Thyroid gland (tissue), 4 donors: ENCODE results near the gene ACTA2. TPM values are rescaled to one million over a fixed set of nuclear protein-coding genes. Genes with fewer than 3 reads are reported as not detected.

ENCODE experiments used
- DNase-seq, 2 donors: peaks; one replicate each; pipeline ENCODE4 v3.0.0-alpha.2; 2019
- H3K27ac ChIP-seq, 3 donors: fragments of 200-600 bp; sonication (generic); 1 replicate in 2 of 3; 2 replicates in 1 of 3; pipeline ENCODE4 v1.5.1; 2016 to 2019; ENCODE audit warnings: mild to moderate bottlenecking in 1 of 3, moderate library complexity in 1 of 3
- H3K27me3 ChIP-seq: fragments of 200-600 bp; sonication (generic); one replicate; pipeline ENCODE4 v1.5.1; 2019
- H3K36me3 ChIP-seq, 2 donors: fragments of 200-600 bp; sonication (generic); one replicate each; pipeline ENCODE4 v1.5.1; 2016 to 2019
- H3K4me1 ChIP-seq, 2 donors: fragments of 200-600 bp; sonication (generic); one replicate each; pipeline ENCODE4 v1.5.1; 2017 to 2019
- H3K4me3 ChIP-seq, 3 donors: fragments of 200-600 bp; sonication (generic); replicated peaks in 1 of 3; 1 replicate in 2 of 3; 2 replicates in 1 of 3; pipeline ENCODE4 v1.5.1; 2016; ENCODE audit warnings: mild to moderate bottlenecking in 1 of 3
- H3K9me3 ChIP-seq: fragments of 200-600 bp; sonication (generic); one replicate; pipeline ENCODE4 v1.5.1; 2017
- POLR2A ChIP-seq, 2 donors: fragments of 450-650 bp; IDR thresholded peaks; one replicate each; pipeline ENCODE4 v1.6.1; 2017; ENCODE audit warnings: antibody characterized with exemption in 2 of 2, mild to moderate bottlenecking in 2 of 2, moderate library complexity in 1 of 2
- WGBS, 2 donors: methylation state at CpG; one replicate each; pipeline ENCODE4 v1.1.5; 2017; 5-methylcytosine and 5-hydroxymethylcytosine counted together
- intact Hi-C: fragments of 100-400 bp; cut with DNase I; formaldehyde crosslinking; loops from one replicate; pipeline ENCODE4 v1.15.1; 2023
- total RNA-seq, 4 donors: library from RNA; depleted of rRNA; stranded (reverse); fragments of >200 nt; gene quantifications; one replicate each; pipeline ENCODE4 v1.2.3, GENCODE V29; 2016
- TF ChIP-seq, protein P1 (sequence below), 6 experiments: fragments of 200-600 bp in 3 of 6; fragments of 450-650 bp in 3 of 6; sonication (generic) in 3 of 6; IDR thresholded peaks; one replicate each; pipeline ENCODE4 v1.5.1; 2016 to 2019; ENCODE audit warnings: antibody characterized with exemption in 6 of 6, mild to moderate bottlenecking in 2 of 6, inconsistent platforms in 1 of 6, moderate library complexity in 1 of 6

The ACTA2 gene
- total RNA-seq, 4 donors from 2014 or later: 61.5 to 173 (median 72.2) TPM

DNA sequence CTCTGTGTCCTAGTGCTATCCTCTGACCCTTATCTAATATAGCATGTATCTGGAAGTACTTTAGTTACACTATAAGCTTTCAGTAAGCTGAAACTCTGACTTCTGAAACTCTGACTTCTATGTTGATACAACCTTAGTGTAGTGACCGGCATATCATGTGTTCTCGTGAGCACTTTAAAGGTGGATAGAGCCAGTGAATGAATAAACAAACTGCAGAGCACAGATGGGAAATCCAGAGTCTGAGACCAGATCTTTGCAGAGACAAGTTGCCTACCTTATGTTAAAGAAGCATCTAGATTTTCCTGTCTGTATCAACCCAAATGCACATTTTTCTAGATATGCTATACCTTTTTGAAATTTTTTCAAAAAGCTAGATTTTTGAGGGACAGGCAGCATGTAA is 3.5 kb downstream of the ACTA2 start:
- H3K9me3 ChIP-seq: no peaks in the 10 kb centered on the region
- no peak for DNase-seq
- TF ChIP-seq, protein P1, sequence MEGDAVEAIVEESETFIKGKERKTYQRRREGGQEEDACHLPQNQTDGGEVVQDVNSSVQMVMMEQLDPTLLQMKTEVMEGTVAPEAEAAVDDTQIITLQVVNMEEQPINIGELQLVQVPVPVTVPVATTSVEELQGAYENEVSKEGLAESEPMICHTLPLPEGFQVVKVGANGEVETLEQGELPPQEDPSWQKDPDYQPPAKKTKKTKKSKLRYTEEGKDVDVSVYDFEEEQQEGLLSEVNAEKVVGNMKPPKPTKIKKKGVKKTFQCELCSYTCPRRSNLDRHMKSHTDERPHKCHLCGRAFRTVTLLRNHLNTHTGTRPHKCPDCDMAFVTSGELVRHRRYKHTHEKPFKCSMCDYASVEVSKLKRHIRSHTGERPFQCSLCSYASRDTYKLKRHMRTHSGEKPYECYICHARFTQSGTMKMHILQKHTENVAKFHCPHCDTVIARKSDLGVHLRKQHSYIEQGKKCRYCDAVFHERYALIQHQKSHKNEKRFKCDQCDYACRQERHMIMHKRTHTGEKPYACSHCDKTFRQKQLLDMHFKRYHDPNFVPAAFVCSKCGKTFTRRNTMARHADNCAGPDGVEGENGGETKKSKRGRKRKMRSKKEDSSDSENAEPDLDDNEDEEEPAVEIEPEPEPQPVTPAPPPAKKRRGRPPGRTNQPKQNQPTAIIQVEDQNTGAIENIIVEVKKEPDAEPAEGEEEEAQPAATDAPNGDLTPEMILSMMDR (IDR thresholded peaks at IDR 0.05): no peak
- peak in 1 of 2 donors; percentile 15 for TF ChIP-seq POLR2A (IDR thresholded peaks at IDR 0.05)
- WGBS, 2 donors: 64 to 75% methylated on average over 2 of the region's 2 CpGs
- H3K27ac ChIP-seq: peak overlapping the region in 1 of 3 donors; percentile 99
- intact Hi-C loops: no loop called here
- H3K4me3 ChIP-seq: no peak overlapping the region
- no peaks in the 10 kb centered on the region for H3K36me3 ChIP-seq
- H3K4me1 ChIP-seq: peaks cover 18 to 21% of the 10 kb centered on the region in 2 donors
- H3K27me3 ChIP-seq: no peaks in the 10 kb centered on the region

DNA sequence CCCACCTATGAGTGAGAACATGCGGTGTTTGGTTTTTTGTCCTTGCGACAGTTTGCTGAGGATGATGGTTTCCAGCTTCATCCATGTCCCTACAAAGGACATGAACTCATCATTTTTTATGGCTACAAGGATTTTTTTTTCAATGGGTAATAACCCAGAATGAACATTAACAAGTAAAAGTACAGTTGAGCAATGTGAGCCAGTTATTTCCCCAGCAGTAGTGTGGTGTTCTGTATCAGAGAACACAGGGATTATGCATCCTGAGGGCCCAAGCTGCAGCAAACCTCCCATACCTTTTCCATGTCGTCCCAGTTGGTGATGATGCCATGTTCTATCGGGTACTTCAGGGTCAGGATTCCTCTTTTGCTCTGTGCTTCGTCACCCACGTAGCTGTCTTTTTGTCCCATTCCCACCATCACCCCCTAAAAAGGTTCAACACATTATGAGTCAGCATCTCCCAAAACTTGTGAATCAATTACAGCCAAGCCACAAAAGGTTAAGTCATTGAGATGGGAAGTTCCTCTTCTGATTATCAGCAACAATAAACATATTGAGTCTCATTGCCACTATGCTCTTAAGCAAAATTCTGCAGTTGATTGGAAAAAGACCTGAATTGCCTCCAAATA is 5.5 kb downstream of the ACTA2 start:
- intact Hi-C loops: no loop called here
- Histone ChIP-seq H3K4me3 (no peak overlapping the region), H3K9me3 (no peaks in the 10 kb centered on the region), H3K27ac (no peak overlapping the region), H3K36me3 (no peaks in the 10 kb centered on the region), H3K27me3 (no peaks in the 10 kb centered on the region), H3K4me1 (peaks cover 14 to 17% of the 10 kb centered on the region in 2 donors)
- no peak for DNase-seq
- no peak for TF ChIP-seq POLR2A (IDR thresholded peaks at IDR 0.05)
- TF ChIP-seq, protein P1 (IDR thresholded peaks at IDR 0.05): no peak
- WGBS, 2 donors: 81 to 96% methylated on average over 6 of the region's 6 CpGs

DNA sequence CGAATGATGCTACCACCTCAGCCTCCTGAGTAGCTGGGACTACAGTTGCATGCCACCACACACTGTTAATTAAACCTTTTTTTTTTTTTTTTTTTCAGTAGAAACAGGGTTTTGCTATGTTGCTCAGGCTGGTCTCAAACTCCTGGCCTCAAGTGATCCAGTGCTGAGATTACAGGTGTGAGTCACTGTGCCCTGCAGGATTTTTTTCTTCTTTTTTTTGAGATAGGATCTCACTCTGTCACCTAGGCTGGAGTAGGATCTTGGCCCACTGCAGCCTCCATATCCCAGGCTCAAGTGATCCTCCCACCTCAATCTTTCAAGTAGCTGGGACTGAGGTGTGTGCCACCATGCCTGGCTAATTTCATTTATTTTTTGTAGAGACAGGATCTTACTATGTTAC is 6.4 kb downstream of the ACTA2 start:
- Histone ChIP-seq H3K9me3 (no peaks in the 10 kb centered on the region), H3K36me3 (no peaks in the 10 kb centered on the region), H3K4me1 (peaks cover 9 to 12% of the 10 kb centered on the region in 2 donors), H3K27me3 (no peaks in the 10 kb centered on the region), H3K4me3 (no peak overlapping the region), H3K27ac (no peak overlapping the region)
- TF ChIP-seq POLR2A (IDR thresholded peaks at IDR 0.05): no peak
- TF ChIP-seq, protein P1 (IDR thresholded peaks at IDR 0.05): no peak
- intact Hi-C loops: no loop called here
- 97 to 100% methylated on average over 1 of the region's 1 CpG for WGBS, 2 donors
- no peak for DNase-seq

DNA sequence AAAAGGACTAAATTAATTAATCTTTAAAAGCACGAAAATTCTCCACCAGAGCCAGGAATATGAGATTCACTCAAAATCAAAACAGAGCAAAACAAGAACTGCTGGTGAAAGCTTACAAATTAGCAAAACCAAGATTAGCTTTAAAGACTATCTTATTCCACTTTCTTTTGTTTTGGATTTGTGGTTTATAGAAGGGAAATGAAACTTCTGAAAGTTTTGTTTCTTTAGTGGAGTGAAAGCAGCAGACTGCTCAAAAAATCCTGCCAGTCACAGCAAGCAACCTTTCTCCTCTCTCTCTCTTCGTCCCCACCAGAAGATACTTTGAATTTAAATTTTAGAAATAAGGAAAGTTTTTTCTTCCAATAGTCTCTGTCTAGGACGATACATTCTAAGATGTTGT is 7.8 kb downstream of the ACTA2 start:
- Histone ChIP-seq H3K4me1 (no peaks in the 10 kb centered on the region), H3K27ac (peak overlapping the region in 2 of 3 donors; percentile 9 to 11), H3K9me3 (no peaks in the 10 kb centered on the region), H3K36me3 (no peaks in the 10 kb centered on the region), H3K4me3 (no peak overlapping the region), H3K27me3 (no peaks in the 10 kb centered on the region)
- 67 to 86% methylated on average over 3 of the region's 3 CpGs for WGBS, 2 donors
- TF ChIP-seq POLR2A (IDR thresholded peaks at IDR 0.05): no peak
- TF ChIP-seq, protein P1 (IDR thresholded peaks at IDR 0.05): no peak
- no peak for DNase-seq
- intact Hi-C loops: no loop called here

DNA sequence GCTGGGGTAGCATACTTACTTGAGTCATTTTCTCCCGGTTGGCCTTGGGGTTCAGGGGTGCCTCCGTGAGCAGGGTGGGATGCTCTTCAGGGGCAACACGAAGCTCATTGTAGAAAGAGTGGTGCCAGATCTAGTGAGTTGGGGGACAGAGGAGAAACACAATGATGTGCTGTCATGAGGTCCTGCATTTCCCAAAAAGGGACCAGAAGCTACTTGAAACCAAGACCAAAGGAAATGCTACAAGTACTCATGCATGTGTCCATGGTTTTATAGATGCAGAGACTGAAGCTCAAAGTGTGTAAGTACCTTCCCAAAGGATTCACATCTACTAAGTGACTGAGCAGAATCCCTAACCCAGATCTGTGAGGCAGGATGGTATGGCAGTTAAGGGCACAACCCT is 8.8 kb downstream of the ACTA2 start:
- intact Hi-C loops: no loop called here
- no peaks in the 10 kb centered on the region for H3K36me3 ChIP-seq
- no peaks in the 10 kb centered on the region for H3K4me1 ChIP-seq
- no peak overlapping the region for H3K4me3 ChIP-seq
- no peak for DNase-seq
- 92 to 96% methylated on average over 3 of the region's 3 CpGs for WGBS, 2 donors
- TF ChIP-seq POLR2A (IDR thresholded peaks at IDR 0.05): no peak
- TF ChIP-seq, protein P1 (IDR thresholded peaks at IDR 0.05): no peak
- H3K27ac ChIP-seq: no peak overlapping the region
- no peaks in the 10 kb centered on the region for H3K9me3 ChIP-seq
- no peaks in the 10 kb centered on the region for H3K27me3 ChIP-seq
